GM12878 (cell line): ENCODE results near the gene RPLP2. TPM values are rescaled to one million over a fixed set of nuclear protein-coding genes. Genes with fewer than 3 reads are reported as not detected.

Source experiments
- ATF2 ChIP-seq: IDR thresholded peaks from 2 replicates; pipeline ENCODE4 v1.6.1; 2012; ENCODE audit warnings: low read length, inconsistent platforms
- ATF7 ChIP-seq: fragments of 450-650 bp; IDR thresholded peaks from 2 replicates; pipeline ENCODE4 v1.6.1; 2016; ENCODE audit warnings: low read depth, mild to moderate bottlenecking
- BACH1 ChIP-seq: fragments of 450-650 bp; IDR thresholded peaks from 2 replicates; pipeline ENCODE4 v1.6.1; 2017; ENCODE audit warnings: mild to moderate bottlenecking, borderline replicate concordance
- BCL3 ChIP-seq: IDR thresholded peaks from 2 replicates; pipeline ENCODE4 v1.6.1; 2011; ENCODE audit warnings: borderline replicate concordance, low read depth, mild to moderate bottlenecking, moderate library complexity, low read length; ENCODE audit not compliant: insufficient read depth, poor library complexity, severe bottlenecking
- CREM ChIP-seq: IDR thresholded peaks from 2 replicates; pipeline ENCODE4 v1.6.1; 2014; ENCODE audit warnings: antibody characterized with exemption, low read depth
- FOXM1 ChIP-seq: IDR thresholded peaks from 2 replicates; pipeline ENCODE4 v1.6.1; 2012; ENCODE audit warnings: low read depth, mild to moderate bottlenecking, inconsistent platforms, low read length, moderate library complexity
- HCFC1 ChIP-seq: fragments of 150-350 bp; IDR thresholded peaks from 2 replicates; pipeline ENCODE4 v1.6.1; 2014; ENCODE audit warnings: low read length
- HDGF ChIP-seq: fragments of 450-650 bp; IDR thresholded peaks from 2 replicates; pipeline ENCODE4 v1.6.1; 2016; ENCODE audit warnings: antibody characterized with exemption
- HSF1 ChIP-seq: fragments of 150-350 bp; IDR thresholded peaks from 2 replicates; pipeline ENCODE4 v1.6.1; 2014; ENCODE audit warnings: mild to moderate bottlenecking, low read depth, low read length
- IRF3 ChIP-seq: fragments of 450-650 bp; IDR thresholded peaks from 2 replicates; pipeline ENCODE4 v1.6.1; 2014; ENCODE audit warnings: mild to moderate bottlenecking
- IRF4 ChIP-seq: IDR thresholded peaks from 2 replicates; pipeline ENCODE4 v1.6.1; 2011; ENCODE audit warnings: low read depth, low read length
- MTA2 ChIP-seq: fragments of 450-650 bp; IDR thresholded peaks from 2 replicates; pipeline ENCODE4 v1.6.1; 2016; ENCODE audit warnings: low read depth, mild to moderate bottlenecking, moderate library complexity
- NR2C1 ChIP-seq: fragments of 450-650 bp; IDR thresholded peaks from 2 replicates; pipeline ENCODE4 v1.6.1; 2017; ENCODE audit warnings: antibody characterized with exemption, mild to moderate bottlenecking, moderate library complexity
- POLR2A ChIP-seq: IDR thresholded peaks from 2 replicates; pipeline ENCODE4 v1.6.1; 2011; ENCODE audit warnings: low read depth, mild to moderate bottlenecking, low read length
- TARDBP ChIP-seq: IDR thresholded peaks from 2 replicates; pipeline ENCODE4 v1.6.1; 2016; ENCODE audit warnings: borderline replicate concordance
- ZBTB4 ChIP-seq: fragments of 450-650 bp; formaldehyde crosslinking; IDR thresholded peaks from 2 replicates; pipeline ENCODE4 v1.4.0; 2022; ENCODE audit warnings: mild to moderate bottlenecking, moderate library complexity
- ZNF687 ChIP-seq: fragments of 450-650 bp; IDR thresholded peaks from 2 replicates; pipeline ENCODE4 v1.6.1; 2017; ENCODE audit warnings: mild to moderate bottlenecking, moderate library complexity
- polyA plus RNA-seq, 11 experiments: library from polyadenylated mRNA; depleted of rRNA in 4 of 11; unstranded in 6 of 11; stranded (reverse) in 5 of 11; fragments of >200 nt; fragmentation: Nextera tagmentation in 4 of 11; fragmentation: Illumina TruSeq in 1 of 11; extraction: Ambion mirVana in 4 of 11; extraction: Trizol in 1 of 11; gene quantifications; 1 replicate in 1 of 11; 2 replicates in 10 of 11; pipeline versions ENCODE4 v1.2.1 to v1.2.3, GENCODE V29; 2011 to 2016; ENCODE audit warnings: inconsistent platforms in 2 of 11, missing spikeins in 2 of 11, low read depth in 1 of 11
- total RNA-seq, 4 experiments: library from RNA; depleted of rRNA in 3 of 4; stranded (reverse); fragments of >200 nt in 3 of 4; fragmentation: Illumina TruSeq in 1 of 4; extraction: Trizol in 1 of 4; gene quantifications; 2 replicates each; pipeline versions ENCODE4 v1.2.1 to v1.2.3, GENCODE V29; 2013 to 2021

RPLP2 gene
- total and polyA plus RNA-seq, 10 of the 15 experiments (the other 5 are each of a cell fraction or from before 2014, with no cell fraction given), result 488 to 3,558 (median 1,481) TPM

GRCh38 chr11:809287-810039, at the start of gene RPLP2 (continued):
- TF ChIP-seq ZBTB4 (CRISPR knock-in tag) (no peak), IRF4 (0 out of 2 replicates have a peak, but pooled peaks have one; percentile 40), FOXM1 (no peak), ZNF687 (peak; percentile 18; the same call in 1 of the 2 replicates), ATF7 (peak; percentile 96), IRF3 (peak; percentile 48), HSF1 (no peak), CREM (peak; percentile 99), NR2C1 (peak; percentile 73), MTA2 (no peak), BACH1 (no peak; the same call in 1 of the 2 replicates), ATF2 (no peak), HCFC1 (peak; percentile 83), POLR2A (peak; percentile 89), HDGF (peak; percentile 89; the same call in 1 of the 2 replicates), BCL3 (peak; percentile 19), TARDBP (peak; percentile 83)
